ENCODE data around the gene ENAH.

ENAH gene

GRCh38 chr1:225674381-225674780 is 21.5 kb upstream of the ENAH start:
- no peak overlapping the region for H3K4me3 ChIP-seq (ENCODE audit: low read depth, low read length)
- no peak for TF ChIP-seq CTCF (IDR thresholded peaks at IDR 0.05; ENCODE audit: borderline replicate concordance, insufficient read depth, low read depth, low read length)

- TF ChIP-seq CTCF (IDR thresholded peaks at IDR 0.05; ENCODE audit: borderline replicate concordance, insufficient read depth, low read depth, low read length), result no peak
- no peak overlapping the region for H3K4me3 ChIP-seq (ENCODE audit: low read depth, low read length)
Measured at GRCh38 chr1:225670806-225671733, 18.1 kb upstream of the ENAH start.

- H3K4me3 ChIP-seq (ENCODE audit: low read depth, low read length), result no peak overlapping the region
- no peak for TF ChIP-seq CTCF (IDR thresholded peaks at IDR 0.05; ENCODE audit: borderline replicate concordance, insufficient read depth, low read depth, low read length)
Measured at GRCh38 chr1:225670356-225670755, 17.4 kb upstream of the ENAH start.

- H3K4me3 ChIP-seq (ENCODE audit: low read depth, low read length), result no peak overlapping the region
- no peak for TF ChIP-seq CTCF (IDR thresholded peaks at IDR 0.05; ENCODE audit: borderline replicate concordance, insufficient read depth, low read depth, low read length)
Measured at GRCh38 chr1:225668222-225668621, 15.3 kb upstream of the ENAH start.

GRCh38 chr1:225667362-225667761 is 14.4 kb upstream of the ENAH start:
- no peak for TF ChIP-seq CTCF (IDR thresholded peaks at IDR 0.05; ENCODE audit: borderline replicate concordance, insufficient read depth, low read depth, low read length)
- no peak overlapping the region for H3K4me3 ChIP-seq (ENCODE audit: low read depth, low read length)

- no peak overlapping the region for H3K4me3 ChIP-seq (ENCODE audit: low read depth, low read length)
- no peak for TF ChIP-seq CTCF (IDR thresholded peaks at IDR 0.05; ENCODE audit: borderline replicate concordance, insufficient read depth, low read depth, low read length)
Measured at GRCh38 chr1:225666495-225666894, 13.6 kb upstream of the ENAH start.

GRCh38 chr1:225664762-225665161 is 11.8 kb upstream of the ENAH start:
- TF ChIP-seq CTCF (IDR thresholded peaks at IDR 0.05; ENCODE audit: borderline replicate concordance, insufficient read depth, low read depth, low read length), result no peak
- H3K4me3 ChIP-seq (ENCODE audit: low read depth, low read length), result no peak overlapping the region
